Fibroblast of lung (primary cell): ENCODE results near the gene NCKAP5. TPM values are rescaled to one million over a fixed set of nuclear protein-coding genes. Genes with fewer than 3 reads are reported as not detected.

Experiments used
- DNase-seq, 2 donors: peaks; one replicate each; pipeline versions ENCODE4 v3.0.0 to v3.0.0-alpha.2; 2010; ENCODE audit warnings: low read depth in 2 of 2
- H2AFZ ChIP-seq: 2 replicates; pipeline ENCODE4 v1.5.1; 2012; ENCODE audit warnings: low read length, control low read depth, inconsistent platforms
- H3K27ac ChIP-seq: 2 replicates; pipeline ENCODE4 v1.5.1; 2011; ENCODE audit warnings: low read length, control low read depth; ENCODE audit not compliant: insufficient read depth
- H3K27me3 ChIP-seq: 2 replicates; pipeline ENCODE4 v1.5.1; 2011; ENCODE audit warnings: mild to moderate bottlenecking, low read length; ENCODE audit not compliant: control insufficient read depth, insufficient read depth
- H3K36me3 ChIP-seq: 2 replicates; pipeline ENCODE4 v1.5.1; 2011; ENCODE audit warnings: low read length; ENCODE audit not compliant: control insufficient read depth, insufficient read depth
- H3K4me1 ChIP-seq: 2 replicates; pipeline ENCODE4 v1.5.1; 2011; ENCODE audit warnings: low read length; ENCODE audit not compliant: control insufficient read depth, insufficient read depth; ENCODE audit errors: extremely low read depth
- H3K4me2 ChIP-seq: 2 replicates; pipeline ENCODE4 v1.5.1; 2011; ENCODE audit warnings: low read length, control low read depth; ENCODE audit not compliant: insufficient read depth; ENCODE audit errors: extremely low read depth
- H3K4me3 ChIP-seq, 4 experiments: fragments of 200-600 bp in 1 of 4; sonication (generic) in 1 of 4; replicated peaks in 1 of 4; 2 replicates each; pipeline ENCODE4 v1.5.1; 2011 to 2016; ENCODE audit warnings: low read length in 4 of 4, low read depth in 3 of 4, mild to moderate bottlenecking in 3 of 4, control low read depth in 2 of 4, inconsistent platforms in 1 of 4, mixed read lengths in 1 of 4; ENCODE audit not compliant: insufficient read depth in 1 of 4; ENCODE audit errors: control extremely low read depth in 1 of 4
- H3K79me2 ChIP-seq: 2 replicates; pipeline ENCODE4 v1.5.1; 2012; ENCODE audit warnings: mild to moderate bottlenecking, low read length, inconsistent platforms; ENCODE audit not compliant: control insufficient read depth, insufficient read depth
- H3K9ac ChIP-seq: 2 replicates; pipeline ENCODE4 v1.5.1; 2011; ENCODE audit warnings: mild to moderate bottlenecking, low read length, control low read depth; ENCODE audit not compliant: insufficient read depth
- H3K9me3 ChIP-seq: 2 replicates; pipeline ENCODE4 v1.5.1; 2012; ENCODE audit warnings: low read depth, low read length; ENCODE audit not compliant: control insufficient read depth, insufficient read depth
- H4K20me1 ChIP-seq: 2 replicates; pipeline ENCODE4 v1.5.1; 2011; ENCODE audit warnings: low read length; ENCODE audit not compliant: control insufficient read depth, insufficient read depth; ENCODE audit errors: extremely low read depth
- EZH2 ChIP-seq: IDR thresholded peaks from 2 replicates; pipeline ENCODE4 v1.5.1; 2012; ENCODE audit warnings: low read length, control low read depth, mild to moderate bottlenecking; ENCODE audit errors: missing control alignments
- polyA plus RNA-seq, 2 donors: library from polyadenylated mRNA; depleted of rRNA in 1 of 2; stranded (reverse) in 1 of 2; unstranded in 1 of 2; fragments of >200 nt; gene quantifications; 2 replicates each; pipeline ENCODE4 v1.2.1, GENCODE V29; 2011 to 2012; ENCODE audit warnings: missing spikeins in 1 of 2
- total RNA-seq: library from RNA; depleted of rRNA; stranded (reverse); fragments of >200 nt; gene quantifications from 2 replicates; pipeline ENCODE4 v1.2.1, GENCODE V29; 2014
- TF ChIP-seq, protein P1 (sequence below), 2 donors: IDR thresholded peaks in 1 of 2; conservative IDR thresholded peaks in 1 of 2; 1 replicate in 1 of 2; 2 replicates in 1 of 2; pipeline ENCODE4 v1.5.1; 2011 to 2012; ENCODE audit warnings: low read length in 2 of 2, control low read depth in 1 of 2, inconsistent platforms in 1 of 2, low read depth in 1 of 2, mild to moderate bottlenecking in 1 of 2

NCKAP5 gene
- total and polyA plus RNA-seq, 2 donors (not counting 1 experiment from before 2014, with no cell fraction given), result 2.6 to 6.2 TPM

DNA sequence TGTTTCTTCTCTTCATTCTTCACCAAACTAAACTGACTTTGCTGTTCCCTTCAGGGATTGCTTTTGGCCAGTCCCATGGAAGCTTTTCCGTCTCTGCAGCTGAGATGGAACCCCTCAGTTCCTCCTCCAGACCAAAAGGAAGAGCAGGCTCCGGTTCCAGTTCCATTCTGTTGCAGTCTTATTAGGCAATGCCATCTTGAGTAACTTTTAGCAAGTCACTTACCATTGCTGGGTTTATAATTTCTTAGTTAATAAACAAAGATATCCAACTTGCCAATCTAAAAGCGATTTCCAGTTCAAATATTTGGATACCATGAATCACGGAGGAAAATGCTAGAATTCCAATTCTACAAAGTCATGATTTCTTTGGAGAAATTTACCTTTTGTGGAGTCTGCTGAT is 684.0 kb downstream of the NCKAP5 start:
- H3K4me2 ChIP-seq, result no peak overlapping the region
- DNase-seq, result no peak
- no peaks in the 10 kb centered on the region for H3K4me1 ChIP-seq
- H3K79me2 ChIP-seq, result no peaks in the 10 kb centered on the region
- TF ChIP-seq EZH2, result no peak
- TF ChIP-seq, protein P1, sequence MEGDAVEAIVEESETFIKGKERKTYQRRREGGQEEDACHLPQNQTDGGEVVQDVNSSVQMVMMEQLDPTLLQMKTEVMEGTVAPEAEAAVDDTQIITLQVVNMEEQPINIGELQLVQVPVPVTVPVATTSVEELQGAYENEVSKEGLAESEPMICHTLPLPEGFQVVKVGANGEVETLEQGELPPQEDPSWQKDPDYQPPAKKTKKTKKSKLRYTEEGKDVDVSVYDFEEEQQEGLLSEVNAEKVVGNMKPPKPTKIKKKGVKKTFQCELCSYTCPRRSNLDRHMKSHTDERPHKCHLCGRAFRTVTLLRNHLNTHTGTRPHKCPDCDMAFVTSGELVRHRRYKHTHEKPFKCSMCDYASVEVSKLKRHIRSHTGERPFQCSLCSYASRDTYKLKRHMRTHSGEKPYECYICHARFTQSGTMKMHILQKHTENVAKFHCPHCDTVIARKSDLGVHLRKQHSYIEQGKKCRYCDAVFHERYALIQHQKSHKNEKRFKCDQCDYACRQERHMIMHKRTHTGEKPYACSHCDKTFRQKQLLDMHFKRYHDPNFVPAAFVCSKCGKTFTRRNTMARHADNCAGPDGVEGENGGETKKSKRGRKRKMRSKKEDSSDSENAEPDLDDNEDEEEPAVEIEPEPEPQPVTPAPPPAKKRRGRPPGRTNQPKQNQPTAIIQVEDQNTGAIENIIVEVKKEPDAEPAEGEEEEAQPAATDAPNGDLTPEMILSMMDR (conservative IDR thresholded peaks at IDR 0.05 in 1 of 2, IDR thresholded peaks at IDR 0.05 in 1 of 2; ENCODE audit: low read depth in 1 of 2, low read length in 2 of 2), result no peak
- H3K4me3 ChIP-seq, result no peak overlapping the region
- H2AFZ ChIP-seq, result no peak overlapping the region
- H3K9ac ChIP-seq, result no peak overlapping the region
- no peaks in the 10 kb centered on the region for H3K9me3 ChIP-seq
- no peaks in the 10 kb centered on the region for H3K27me3 ChIP-seq
- no peaks in the 10 kb centered on the region for H4K20me1 ChIP-seq
- no peak overlapping the region for H3K27ac ChIP-seq
- H3K36me3 ChIP-seq, result no peaks in the 10 kb centered on the region

DNA sequence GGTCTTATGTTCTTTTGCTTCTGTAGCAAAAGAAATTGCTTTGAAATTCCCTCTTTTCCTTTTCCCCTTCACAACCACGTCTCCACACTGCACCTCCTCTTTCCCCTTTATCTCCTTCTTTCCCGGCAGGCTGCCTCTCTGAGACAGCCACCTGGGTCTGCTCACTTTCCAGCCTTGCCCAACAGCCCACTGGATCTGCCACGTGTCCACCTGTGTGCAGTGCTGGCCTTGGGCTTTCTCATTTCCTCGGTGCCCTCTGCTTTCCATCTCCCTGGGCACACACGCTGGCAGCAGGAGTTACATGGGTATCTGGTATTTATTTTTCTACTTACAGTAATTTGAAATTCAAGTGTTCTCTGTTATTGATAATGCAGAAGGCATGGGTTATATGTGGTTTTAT is 684.8 kb downstream of the NCKAP5 start:
- no peaks in the 10 kb centered on the region for H4K20me1 ChIP-seq
- no peak overlapping the region for H2AFZ ChIP-seq
- TF ChIP-seq EZH2, result no peak
- TF ChIP-seq, protein P1 (conservative IDR thresholded peaks at IDR 0.05 in 1 of 2, IDR thresholded peaks at IDR 0.05 in 1 of 2; ENCODE audit: low read depth in 1 of 2, low read length in 2 of 2), result no peak

GRCh38 chr2:132881546-132881945 is 686.7 kb downstream of the NCKAP5 start:
- H3K79me2 ChIP-seq, result no peaks in the 10 kb centered on the region
- no peaks in the 10 kb centered on the region for H3K27me3 ChIP-seq
- no peak for DNase-seq
- no peaks in the 10 kb centered on the region for H3K4me1 ChIP-seq
- H3K27ac ChIP-seq, result no peak overlapping the region
- H2AFZ ChIP-seq, result no peak overlapping the region
- no peak overlapping the region for H3K4me2 ChIP-seq
- TF ChIP-seq EZH2, result no peak
- TF ChIP-seq, protein P1 (conservative IDR thresholded peaks at IDR 0.05 in 1 of 2, IDR thresholded peaks at IDR 0.05 in 1 of 2; ENCODE audit: low read depth in 1 of 2, low read length in 2 of 2), result no peak
- no peak overlapping the region for H3K9ac ChIP-seq
- no peak overlapping the region for H3K4me3 ChIP-seq
- H4K20me1 ChIP-seq, result no peaks in the 10 kb centered on the region
- no peaks in the 10 kb centered on the region for H3K36me3 ChIP-seq
- no peaks in the 10 kb centered on the region for H3K9me3 ChIP-seq

More for the DNA sequence above, 684.8 kb downstream of the NCKAP5 start:
- H3K4me2 ChIP-seq, result no peak overlapping the region
- no peak overlapping the region for H3K4me3 ChIP-seq
- DNase-seq, result no peak
- H3K36me3 ChIP-seq, result no peaks in the 10 kb centered on the region
- H3K27me3 ChIP-seq, result no peaks in the 10 kb centered on the region
- no peak overlapping the region for H3K9ac ChIP-seq
- H3K4me1 ChIP-seq, result no peaks in the 10 kb centered on the region
- H3K27ac ChIP-seq, result no peak overlapping the region
- H3K9me3 ChIP-seq, result no peaks in the 10 kb centered on the region
- H3K79me2 ChIP-seq, result no peaks in the 10 kb centered on the region
